Smooth muscle cell of the brain vasculature (primary cell): ENCODE measurements around the gene ZP4.

Source experiments
- DNase-seq: peaks from one replicate; pipeline ENCODE4 v3.0.0-alpha.2; 2012; ENCODE audit warnings: low read depth, low spot score

The ZP4 gene

GRCh38 chr1:237890822-237891221 is at the start of gene ZP4:
Gene ZP4, minus strand, starts transcription at chr1:237890922. Its CDS starts 287 bp downstream, at chr1:237890635.
- DNase-seq: no peak

- no peak for DNase-seq
Observed at GRCh38 chr1:237938553-237938952, 47.8 kb upstream of the ZP4 start.

GRCh38 chr1:237938068-237938467 is 47.3 kb upstream of the ZP4 start:
- DNase-seq: no peak

GRCh38 chr1:237932816-237933215 is 42.1 kb upstream of the ZP4 start:
- DNase-seq: no peak

GRCh38 chr1:237931581-237931980 is 40.9 kb upstream of the ZP4 start:
- DNase-seq: no peak

GRCh38 chr1:237927198-237927597 is 36.5 kb upstream of the ZP4 start:
- no peak for DNase-seq

GRCh38 chr1:237921306-237921705 is 30.6 kb upstream of the ZP4 start:
- no peak for DNase-seq

GRCh38 chr1:237913345-237913744 is 22.6 kb upstream of the ZP4 start:
- DNase-seq: no peak

GRCh38 chr1:237911911-237912310 is 21.2 kb upstream of the ZP4 start:
- no peak for DNase-seq

GRCh38 chr1:237910834-237911233 is 20.1 kb upstream of the ZP4 start:
- DNase-seq: no peak

- DNase-seq: no peak
Observed at GRCh38 chr1:237903961-237904360, 13.2 kb upstream of the ZP4 start.

GRCh38 chr1:237902960-237903743 is 12.4 kb upstream of the ZP4 start:
- DNase-seq: no peak

GRCh38 chr1:237901299-237901934 is 10.7 kb upstream of the ZP4 start:
- no peak for DNase-seq

- DNase-seq: no peak
Observed at GRCh38 chr1:237895630-237896029, 4.9 kb upstream of the ZP4 start.

GRCh38 chr1:237894131-237894530 is 3.4 kb upstream of the ZP4 start:
- DNase-seq: no peak

- DNase-seq: no peak
Observed at GRCh38 chr1:237891979-237892378, 1.3 kb upstream of the ZP4 start.

GRCh38 chr1:237891266-237891665 is 544 bp upstream of the ZP4 start:
- no peak for DNase-seq

- DNase-seq: no peak
Observed at GRCh38 chr1:237890416-237890815, 306 bp downstream of the ZP4 start.

- DNase-seq: no peak
Observed at GRCh38 chr1:237888143-237888542, 2.6 kb downstream of the ZP4 start.

- DNase-seq: no peak
Observed at GRCh38 chr1:237887542-237887941, 3.2 kb downstream of the ZP4 start.

- no peak for DNase-seq
Observed at GRCh38 chr1:237884237-237884636, 6.5 kb downstream of the ZP4 start.

GRCh38 chr1:237879195-237879594 is 11.5 kb downstream of the ZP4 start:
- DNase-seq: no peak

GRCh38 chr1:237878406-237878805 is 12.3 kb downstream of the ZP4 start:
- no peak for DNase-seq
